Esophagus squamous epithelium (tissue), 4 donors: ENCODE results near the gene MRFAP1L1.

Experiments
- CTCF ChIP-seq, 6 experiments: fragments of 450-650 bp in 4 of 6; fragments of 200-600 bp in 2 of 6; sonication (generic) in 2 of 6; IDR thresholded peaks; one replicate each; pipeline ENCODE4 v1.5.1; 2016 to 2019; ENCODE audit warnings: antibody characterized with exemption in 6 of 6, mild to moderate bottlenecking in 4 of 6, moderate library complexity in 4 of 6
- POLR2A ChIP-seq, 4 donors: fragments of 450-650 bp; IDR thresholded peaks; one replicate each; pipeline ENCODE4 v1.6.1; 2017; ENCODE audit warnings: antibody characterized with exemption in 4 of 4, mild to moderate bottlenecking in 4 of 4, moderate library complexity in 3 of 4

GRCh38 chr4:6755088-6755753 is 45.6 kb upstream of the MRFAP1L1 start:
- TF ChIP-seq CTCF (IDR thresholded peaks at IDR 0.05) (no peak), POLR2A (IDR thresholded peaks at IDR 0.05) (no peak)
